ENCODE measurements around the gene SLC9A9. TPM values are rescaled to one million over a fixed set of nuclear protein-coding genes. Genes with fewer than 3 reads are reported as not detected.

The SLC9A9 gene
- total RNA-seq, 1 experiment from 2014 or later: 2.2 TPM

GRCh38 chr3:143571548-143571947 is 276.7 kb downstream of the SLC9A9 start:
- POLR2A ChIA-PET: interaction anchor here (0.5 to 0.6 kb wide), 3 partner anchors 114 to 381 kb away, joined by 3 to 4 read pairs (median 4); no protein-coding TSS in a partner anchor
- H3K4me1 Mint-ChIP-seq (ENCODE audit: insufficient read depth, unreplicated experiment): no peaks in the 10 kb centered on the region
- intact Hi-C loops (cut with micrococcal nuclease): no loop called here
- H3K9me3 Mint-ChIP-seq (ENCODE audit: unreplicated experiment): no peaks in the 10 kb centered on the region
- peak; percentile 1 for DNase-seq (ENCODE audit: unreplicated experiment)
- H3K36me3 Mint-ChIP-seq (ENCODE audit: insufficient read depth, unreplicated experiment): no peaks in the 10 kb centered on the region
- no peaks in the 10 kb centered on the region for H3K27me3 Mint-ChIP-seq (ENCODE audit: insufficient read depth, unreplicated experiment)
- H3K27ac Mint-ChIP-seq (ENCODE audit: low read depth, unreplicated experiment): no peak overlapping the region
- TF ChIP-seq CTCF (IDR thresholded peaks at IDR 0.05; ENCODE audit: unreplicated experiment): no peak
- H3K4me3 Mint-ChIP-seq (ENCODE audit: unreplicated experiment): no peak overlapping the region
- BruUV-seq (replicated peaks): no TSS peak
- CTCF ChIA-PET: no interaction called here

- H3K27me3 Mint-ChIP-seq (ENCODE audit: insufficient read depth, unreplicated experiment): no peaks in the 10 kb centered on the region
- no peak overlapping the region for H3K27ac Mint-ChIP-seq (ENCODE audit: low read depth, unreplicated experiment)
- BruUV-seq (replicated peaks): no TSS peak
- no peaks in the 10 kb centered on the region for H3K36me3 Mint-ChIP-seq (ENCODE audit: insufficient read depth, unreplicated experiment)
- peaks cover 9% of the 10 kb centered on the region for H3K4me1 Mint-ChIP-seq (ENCODE audit: insufficient read depth, unreplicated experiment)
- no peaks in the 10 kb centered on the region for H3K9me3 Mint-ChIP-seq (ENCODE audit: unreplicated experiment)
- no peak for DNase-seq (ENCODE audit: unreplicated experiment)
- no peak for TF ChIP-seq CTCF (IDR thresholded peaks at IDR 0.05; ENCODE audit: unreplicated experiment)
- POLR2A ChIA-PET: interaction anchor here (0.6 to 1.3 kb wide), 2 partner anchors 19 to 29 kb away, joined by 3 to 4 read pairs; no protein-coding TSS in a partner anchor
- intact Hi-C loops (cut with micrococcal nuclease): no loop called here
- CTCF ChIA-PET: interaction anchor here (0.7 kb wide), 1 partner anchor 178 kb away, joined by 3 read pairs; no protein-coding TSS in a partner anchor
- no peak overlapping the region for H3K4me3 Mint-ChIP-seq (ENCODE audit: unreplicated experiment)
These were observed 280.4 kb downstream of the SLC9A9 start for GRCh38 chr3:143567823-143568222.

DNA sequence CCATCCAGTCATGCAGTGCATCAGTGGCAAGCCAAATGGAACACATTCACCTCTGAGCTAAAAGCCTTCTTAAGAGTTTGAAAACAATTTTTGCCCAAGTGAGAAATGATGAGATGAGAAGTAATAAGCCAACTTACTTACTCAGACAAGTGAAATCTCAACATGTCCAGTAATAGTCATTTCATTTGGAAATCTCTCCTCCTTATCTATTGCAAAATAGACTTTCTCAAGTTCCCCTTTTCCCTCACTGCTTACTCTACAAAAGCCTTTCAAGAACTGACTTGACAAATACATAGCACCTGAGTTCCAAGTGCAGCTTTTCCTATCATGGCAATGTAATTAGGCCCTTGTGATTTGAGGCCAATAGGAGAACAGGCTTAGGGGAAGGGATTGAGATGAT is 282.3 kb downstream of the SLC9A9 start:
- no peak for TF ChIP-seq CTCF (IDR thresholded peaks at IDR 0.05; ENCODE audit: unreplicated experiment)
- Mint-ChIP-seq H3K27ac (ENCODE audit: low read depth, unreplicated experiment) (no peak overlapping the region), H3K9me3 (ENCODE audit: unreplicated experiment) (no peaks in the 10 kb centered on the region), H3K4me3 (ENCODE audit: unreplicated experiment) (no peak overlapping the region), H3K4me1 (ENCODE audit: insufficient read depth, unreplicated experiment) (peaks cover 9% of the 10 kb centered on the region), H3K27me3 (ENCODE audit: insufficient read depth, unreplicated experiment) (no peaks in the 10 kb centered on the region), H3K36me3 (ENCODE audit: insufficient read depth, unreplicated experiment) (no peaks in the 10 kb centered on the region)
- CTCF ChIA-PET: interaction anchor here (0.6 to 1.1 kb wide), 5 partner anchors 35 to 115 kb away, joined by 3 to 4 read pairs (median 4); no protein-coding TSS in a partner anchor
- no TSS peak for BruUV-seq (replicated peaks)
- intact Hi-C loops (cut with micrococcal nuclease): no loop called here
- POLR2A ChIA-PET: interaction anchor here (0.6 to 1.8 kb wide), 4 partner anchors 10 to 90 kb away, joined by 3 to 9 read pairs (median 4); no protein-coding TSS in a partner anchor
- DNase-seq (ENCODE audit: unreplicated experiment): no peak

DNA sequence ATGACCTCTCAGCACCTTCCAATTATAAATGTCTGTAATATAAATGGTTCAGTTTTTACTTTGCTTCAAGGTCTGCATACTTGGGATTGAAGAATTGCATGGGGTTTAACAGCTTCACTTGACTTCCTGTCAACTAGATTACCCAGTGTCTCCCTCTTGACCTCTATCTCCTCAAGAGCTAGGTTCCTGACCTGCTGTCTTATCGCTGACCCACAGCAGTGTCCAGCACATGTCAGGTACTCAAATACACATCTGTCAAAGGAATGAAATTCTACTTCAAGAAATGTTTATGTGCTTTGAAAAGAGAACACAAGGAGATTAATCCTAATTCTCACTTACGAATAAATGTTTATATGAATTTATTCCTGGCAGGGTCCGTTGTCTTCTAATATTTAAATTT is 284.5 kb downstream of the SLC9A9 start:
- no peaks in the 10 kb centered on the region for H3K36me3 Mint-ChIP-seq (ENCODE audit: insufficient read depth, unreplicated experiment)
- DNase-seq (ENCODE audit: unreplicated experiment): no peak
- TF ChIP-seq CTCF (IDR thresholded peaks at IDR 0.05; ENCODE audit: unreplicated experiment): no peak
- intact Hi-C loops (cut with micrococcal nuclease): no loop called here
- ChIA-PET POLR2A (interaction anchor here (0.7 kb wide), 1 partner anchor 48 kb away, joined by 3 read pairs; no protein-coding TSS in a partner anchor), CTCF (no interaction called here)
- peaks cover 6% of the 10 kb centered on the region for H3K9me3 Mint-ChIP-seq (ENCODE audit: unreplicated experiment)
- peaks cover 9% of the 10 kb centered on the region for H3K4me1 Mint-ChIP-seq (ENCODE audit: insufficient read depth, unreplicated experiment)
- no TSS peak for BruUV-seq (replicated peaks)
- no peaks in the 10 kb centered on the region for H3K27me3 Mint-ChIP-seq (ENCODE audit: insufficient read depth, unreplicated experiment)
- H3K4me3 Mint-ChIP-seq (ENCODE audit: unreplicated experiment): no peak overlapping the region
- no peak overlapping the region for H3K27ac Mint-ChIP-seq (ENCODE audit: low read depth, unreplicated experiment)

Data from MCF 10A (cell line).